Uterus (tissue), 2 donors: ENCODE data around the gene PMS2.

ENCODE experiments used
- CTCF ChIP-seq, 4 experiments: fragments of 200-600 bp in 2 of 4; fragments of 450-650 bp in 2 of 4; sonication (generic) in 2 of 4; IDR thresholded peaks; one replicate each; pipeline ENCODE4 v1.5.1; 2016 to 2019; ENCODE audit warnings: antibody characterized with exemption in 4 of 4, mild to moderate bottlenecking in 2 of 4, moderate library complexity in 1 of 4
- POLR2A ChIP-seq, 2 donors: fragments of 450-650 bp; IDR thresholded peaks; one replicate each; pipeline ENCODE4 v1.6.1; 2016; ENCODE audit warnings: antibody characterized with exemption in 2 of 2, mild to moderate bottlenecking in 1 of 2, moderate library complexity in 1 of 2

GRCh38 chr7:6012355-6013104 lies 3.7 kb upstream of the PMS2 start:
- TF ChIP-seq CTCF (IDR thresholded peaks at IDR 0.05) (no peak), POLR2A (IDR thresholded peaks at IDR 0.05) (no peak)
